Mucosa of rectum (tissue), 2 donors: ENCODE measurements around the gene ME2.
"Not testable (repeated sequence)": the region's sequence is repeated elsewhere in the genome, so short reads cannot be mapped to it uniquely, and the experiment has no call there.

Source experiments
- H3K27ac ChIP-seq, 2 donors: one replicate each; pipeline ENCODE4 v1.7.0; 2013; ENCODE audit warnings: inconsistent platforms in 2 of 2, low read depth in 2 of 2, low read length in 2 of 2
- H3K27me3 ChIP-seq, 2 donors: one replicate each; pipeline ENCODE4 v1.7.0; 2013; ENCODE audit warnings: low read length in 2 of 2; ENCODE audit not compliant: control insufficient read depth in 2 of 2, insufficient read depth in 2 of 2
- H3K36me3 ChIP-seq, 2 donors: one replicate each; pipeline ENCODE4 v1.7.0; 2013; ENCODE audit warnings: low read length in 2 of 2; ENCODE audit not compliant: control insufficient read depth in 2 of 2, insufficient read depth in 2 of 2
- H3K4me1 ChIP-seq, 2 donors: one replicate each; pipeline ENCODE4 v1.7.0; 2013; ENCODE audit warnings: low read length in 2 of 2, mild to moderate bottlenecking in 1 of 2; ENCODE audit not compliant: control insufficient read depth in 2 of 2, insufficient read depth in 2 of 2
- H3K4me3 ChIP-seq, 2 donors: one replicate each; pipeline ENCODE4 v1.7.0; 2013; ENCODE audit warnings: low read length in 2 of 2
- H3K9ac ChIP-seq, 2 donors: one replicate each; pipeline ENCODE4 v1.7.0; 2013; ENCODE audit warnings: low read length in 2 of 2, low read depth in 1 of 2, mild to moderate bottlenecking in 1 of 2
- H3K9me3 ChIP-seq, 2 donors: one replicate each; pipeline ENCODE4 v1.7.0; 2013; ENCODE audit warnings: low read length in 2 of 2; ENCODE audit not compliant: control insufficient read depth in 2 of 2
- donor health status: healthy.
- donor health status: Normal muscosa, but diverticular disease.

ME2 gene

GRCh38 chr18:50844960-50845359 lies 34.0 kb upstream of the ME2 start:
- Histone ChIP-seq H3K27me3 (no peaks in the 10 kb centered on the region), H3K4me1 (no peaks in the 10 kb centered on the region), H3K27ac (no peak overlapping the region), H3K36me3 (no peaks in the 10 kb centered on the region), H3K9me3 (no peaks in the 10 kb centered on the region), H3K4me3 (no peak overlapping the region), H3K9ac (no peak overlapping the region)

GRCh38 chr18:50847192-50847591 lies 31.7 kb upstream of the ME2 start:
- no peak overlapping the region for H3K27ac ChIP-seq
- H3K9me3 ChIP-seq, result no peaks in the 10 kb centered on the region
- H3K4me3 ChIP-seq, result no peak overlapping the region
- no peaks in the 10 kb centered on the region for H3K4me1 ChIP-seq
- H3K27me3 ChIP-seq, result no peaks in the 10 kb centered on the region
- no peaks in the 10 kb centered on the region for H3K36me3 ChIP-seq
- H3K9ac ChIP-seq, result no peak overlapping the region

- no peak overlapping the region for H3K27ac ChIP-seq
- H3K36me3 ChIP-seq, result no peaks in the 10 kb centered on the region
- no peak overlapping the region for H3K9ac ChIP-seq
- H3K27me3 ChIP-seq, result no peaks in the 10 kb centered on the region
- no peak overlapping the region for H3K4me3 ChIP-seq
- no peaks in the 10 kb centered on the region for H3K9me3 ChIP-seq
- H3K4me1 ChIP-seq, result peaks cover 0 to 2% of the 10 kb centered on the region in 2 donors
Observed at GRCh38 chr18:50848061-50848551, 30.8 kb upstream of the ME2 start.

- Histone ChIP-seq H3K27me3 (no peaks in the 10 kb centered on the region), H3K27ac (no peak overlapping the region), H3K9me3 (no peaks in the 10 kb centered on the region), H3K4me1 (peaks cover 3 to 9% of the 10 kb centered on the region in 2 donors), H3K9ac (no peak overlapping the region), H3K36me3 (no peaks in the 10 kb centered on the region), H3K4me3 (no peak overlapping the region)
Observed at GRCh38 chr18:50848991-50849390, 29.9 kb upstream of the ME2 start.

- Histone ChIP-seq H3K9me3 (no peaks in the 10 kb centered on the region), H3K4me1 (peaks cover 7 to 13% of the 10 kb centered on the region in 2 donors), H3K27me3 (no peaks in the 10 kb centered on the region), H3K27ac (no peak overlapping the region), H3K9ac (no peak overlapping the region), H3K36me3 (no peaks in the 10 kb centered on the region), H3K4me3 (no peak overlapping the region)
Observed at GRCh38 chr18:50849419-50849821, 29.5 kb upstream of the ME2 start.

GRCh38 chr18:50850307-50851065 lies 28.4 kb upstream of the ME2 start:
- no peak overlapping the region for H3K27ac ChIP-seq
- no peak overlapping the region for H3K9ac ChIP-seq
- H3K4me3 ChIP-seq, result no peak overlapping the region
- H3K36me3 ChIP-seq, result no peaks in the 10 kb centered on the region
- no peaks in the 10 kb centered on the region for H3K9me3 ChIP-seq
- H3K4me1 ChIP-seq, result peaks cover 12 to 17% of the 10 kb centered on the region in 2 donors
- H3K27me3 ChIP-seq, result no peaks in the 10 kb centered on the region

- Histone ChIP-seq H3K4me3 (peak overlapping the region in 1 of 2 donors; percentile 44), H3K27me3 (no peaks in the 10 kb centered on the region), H3K9me3 (no peaks in the 10 kb centered on the region), H3K4me1 (peaks cover 12 to 17% of the 10 kb centered on the region in 2 donors), H3K36me3 (no peaks in the 10 kb centered on the region), H3K9ac (no peak overlapping the region), H3K27ac (peak overlapping the region; percentile 65 to 84)
Observed at GRCh38 chr18:50853863-50854271, 25.1 kb upstream of the ME2 start.

GRCh38 chr18:50855976-50856757 lies 22.8 kb upstream of the ME2 start:
- Histone ChIP-seq H3K27ac (no peak overlapping the region), H3K9me3 (no peaks in the 10 kb centered on the region), H3K4me3 (no peak overlapping the region), H3K27me3 (no peaks in the 10 kb centered on the region), H3K9ac (no peak overlapping the region), H3K36me3 (no peaks in the 10 kb centered on the region), H3K4me1 (peaks cover 12 to 17% of the 10 kb centered on the region in 2 donors)

GRCh38 chr18:50857166-50857565 lies 21.8 kb upstream of the ME2 start:
- not testable (repeated sequence) for H3K36me3 ChIP-seq, H3K27me3 ChIP-seq, H3K27ac ChIP-seq

GRCh38 chr18:50857694-50858093 lies 21.2 kb upstream of the ME2 start:
- Histone ChIP-seq H3K4me3 (no peak overlapping the region), H3K9ac (no peak overlapping the region), H3K4me1 (peaks cover 12 to 17% of the 10 kb centered on the region in 2 donors), H3K9me3 (no peaks in the 10 kb centered on the region), H3K27ac (no peak overlapping the region), H3K36me3 (no peaks in the 10 kb centered on the region), H3K27me3 (no peaks in the 10 kb centered on the region)

More at GRCh38 chr18:50857166-50857565, 21.8 kb upstream of the ME2 start:
- H3K9ac ChIP-seq, H3K4me3 ChIP-seq, H3K9me3 ChIP-seq: not testable (repeated sequence)
- H3K4me1 ChIP-seq, result peaks cover 12 to 17% of the 10 kb centered on the region in 2 donors
